H1 (cell line): Measurements from ENCODE around the gene KIN. TPM values are rescaled to one million over a fixed set of nuclear protein-coding genes. Genes with fewer than 3 reads are reported as not detected.

Experiments used
- CTCF ChIA-PET: fragments of 300-600 bp; sonication (Branson Sonifier 250); formaldehyde crosslinking; loops from one replicate; lab custom pipeline; 2021; ENCODE audit not compliant: partially characterized antibody; lab: Charles Lee
- POLR2A ChIA-PET: fragments of 300-600 bp; sonication (Branson Sonifier 250); formaldehyde crosslinking; loops from one replicate; lab custom pipeline; 2021; ENCODE audit warnings: inconsistent platforms; ENCODE audit not compliant: partially characterized antibody; lab: Charles Lee
- DNase-seq, 2 experiments: peaks; one replicate each; pipeline versions ENCODE4 v3.0.0 to v3.0.0-alpha.2; 2010 to 2022; ENCODE audit warnings: low spot score in 2 of 2, low read depth in 1 of 2, mixed read lengths in 1 of 2
- FAIRE-seq: peaks from 2 replicates; lab custom pipeline; 2011; peaks lifted over from hg19 to GRCh38; lab: Jason Lieb, UNC
- H2AFZ ChIP-seq: 2 replicates; pipeline ENCODE4 v1.8.1; 2012; ENCODE audit warnings: low read length, inconsistent platforms
- H2AK5ac ChIP-seq: 2 replicates; pipeline ENCODE4 v1.6.1; 2013; ENCODE audit warnings: low read depth, low read length
- H2BK120ac ChIP-seq: replicated peaks from 2 replicates; pipeline ENCODE3; 2013; ENCODE audit warnings: low read depth, low read length, inconsistent platforms
- H2BK12ac ChIP-seq: 2 replicates; pipeline ENCODE4 v1.6.1; 2013; ENCODE audit warnings: low read depth, low read length
- H2BK15ac ChIP-seq: 2 replicates; pipeline ENCODE4 v1.6.1; 2013; ENCODE audit warnings: low read length
- H2BK20ac ChIP-seq: 2 replicates; pipeline ENCODE4 v1.6.1; 2013; ENCODE audit warnings: low read length
- H2BK5ac ChIP-seq: 2 replicates; pipeline ENCODE4 v1.6.1; 2013; ENCODE audit warnings: low read depth, low read length
- H3K14ac ChIP-seq: 2 replicates; pipeline ENCODE4 v1.6.1; 2013; ENCODE audit warnings: inconsistent platforms; ENCODE audit not compliant: insufficient read length
- H3K18ac ChIP-seq: 2 replicates; pipeline ENCODE4 v1.6.1; 2013; ENCODE audit warnings: low read length; ENCODE audit errors: extremely low read depth
- H3K23ac ChIP-seq: 2 replicates; pipeline ENCODE4 v1.6.1; 2013; ENCODE audit warnings: inconsistent platforms; ENCODE audit not compliant: insufficient read length
- H3K23me2 ChIP-seq: 2 replicates; pipeline ENCODE4 v1.6.1; 2013; ENCODE audit warnings: low read depth, low read length
- H3K27ac ChIP-seq: 2 replicates; pipeline ENCODE4 v1.6.1; 2011; ENCODE audit warnings: low read depth, low read length, inconsistent platforms
- H3K27me3 ChIP-seq, 4 experiments: replicated peaks in 1 of 4; 1 replicate in 1 of 4; 2 replicates in 3 of 4; pipeline versions ENCODE4 v1.6.1 to v1.8.1; 2011 to 2013; ENCODE audit warnings: low read length in 3 of 4, mild to moderate bottlenecking in 3 of 4, inconsistent platforms in 2 of 4, mixed read lengths in 2 of 4, moderate library complexity in 1 of 4; ENCODE audit not compliant: control insufficient read depth in 3 of 4, insufficient read depth in 3 of 4; ENCODE audit errors: extremely low read depth in 1 of 4
- H3K36me3 ChIP-seq, 4 experiments: 2 replicates each; pipeline versions ENCODE4 v1.6.1 to v1.8.1; 2011 to 2013; ENCODE audit warnings: mild to moderate bottlenecking in 4 of 4, low read length in 3 of 4, moderate library complexity in 2 of 4, control low read depth in 1 of 4, inconsistent platforms in 1 of 4; ENCODE audit not compliant: insufficient read depth in 4 of 4, control insufficient read depth in 2 of 4
- H3K4ac ChIP-seq: replicated peaks from 2 replicates; pipeline ENCODE3; 2013; ENCODE audit warnings: low read length, low read depth, mixed read lengths, inconsistent platforms; ENCODE audit not compliant: insufficient read length
- H3K4me1 ChIP-seq, 4 experiments: replicated peaks in 1 of 4; 1 replicate in 1 of 4; 2 replicates in 3 of 4; pipeline versions ENCODE4 v1.6.1 to v1.8.1; 2011 to 2013; ENCODE audit warnings: low read length in 3 of 4, inconsistent platforms in 2 of 4, mixed read lengths in 1 of 4; ENCODE audit not compliant: insufficient read depth in 4 of 4, control insufficient read depth in 3 of 4
- H3K4me2 ChIP-seq, 2 experiments: 2 replicates each; pipeline versions ENCODE4 v1.6.1 to v1.8.1; 2011 to 2013; ENCODE audit warnings: low read depth in 2 of 2, low read length in 2 of 2, control low read depth in 1 of 2, inconsistent platforms in 1 of 2, mild to moderate bottlenecking in 1 of 2; ENCODE audit not compliant: insufficient read depth in 1 of 2
- H3K4me3 ChIP-seq, 4 experiments: fragments of 200-600, 300-600 bp in 1 of 4; sonication (generic), shearing (Covaris generic), sonication (Bioruptor Twin) in 1 of 4; 2 replicates each; pipeline versions ENCODE4 v1.5.1 to v1.8.1; 2011 to 2016; ENCODE audit warnings: low read length in 4 of 4, low read depth in 3 of 4, control low read depth in 2 of 4, inconsistent platforms in 2 of 4, mild to moderate bottlenecking in 2 of 4, mixed read lengths in 1 of 4, moderate library complexity in 1 of 4; ENCODE audit not compliant: insufficient read depth in 2 of 4; ENCODE audit errors: extremely low read depth in 1 of 4
- H3K56ac ChIP-seq: replicated peaks from 2 replicates; pipeline ENCODE3; 2013; ENCODE audit warnings: low read depth, mild to moderate bottlenecking, mixed read lengths, low read length, inconsistent platforms; ENCODE audit not compliant: insufficient read length
- H3K79me1 ChIP-seq: 2 replicates; pipeline ENCODE4 v1.6.1; 2013; ENCODE audit warnings: low read depth, low read length, control low read depth
- H3K79me2 ChIP-seq, 2 experiments: 2 replicates each; pipeline versions ENCODE4 v1.6.1 to v1.8.1; 2012 to 2013; ENCODE audit warnings: low read length in 2 of 2, mild to moderate bottlenecking in 2 of 2, inconsistent platforms in 1 of 2; ENCODE audit not compliant: insufficient read depth in 2 of 2, control insufficient read depth in 1 of 2
- H3K9ac ChIP-seq, 4 experiments: replicated peaks in 1 of 4; 1 replicate in 1 of 4; 2 replicates in 3 of 4; pipeline versions ENCODE4 v1.6.1 to v1.8.1; 2011 to 2013; ENCODE audit warnings: low read depth in 3 of 4, low read length in 3 of 4, control low read depth in 2 of 4, mild to moderate bottlenecking in 2 of 4, moderate library complexity in 2 of 4, inconsistent platforms in 1 of 4; ENCODE audit errors: extremely low read depth in 1 of 4
- H3K9me3 ChIP-seq, 2 experiments: 2 replicates each; pipeline versions ENCODE4 v1.6.1 to v1.8.1; 2012 to 2013; ENCODE audit warnings: mild to moderate bottlenecking in 2 of 2, moderate library complexity in 2 of 2, control low read depth in 1 of 2, inconsistent platforms in 1 of 2, low read depth in 1 of 2, low read length in 1 of 2, mixed read lengths in 1 of 2; ENCODE audit not compliant: insufficient read depth in 2 of 2
- H4K20me1 ChIP-seq, 2 experiments: replicated peaks in 1 of 2; 2 replicates each; pipeline versions ENCODE3 to v1.8.1; 2011 to 2013; ENCODE audit warnings: inconsistent platforms in 2 of 2, low read length in 2 of 2, mild to moderate bottlenecking in 1 of 2; ENCODE audit not compliant: insufficient read depth in 2 of 2, control insufficient read depth in 1 of 2
- H4K5ac ChIP-seq: 2 replicates; pipeline ENCODE4 v1.6.1; 2013; ENCODE audit warnings: low read length, low read depth, mixed read lengths, inconsistent platforms; ENCODE audit not compliant: insufficient read length
- H4K8ac ChIP-seq: 2 replicates; pipeline ENCODE4 v1.8.0; 2013; ENCODE audit warnings: mild to moderate bottlenecking, moderate library complexity, low read length, inconsistent platforms; ENCODE audit not compliant: insufficient read depth; ENCODE audit errors: extremely low read depth
- H4K91ac ChIP-seq: replicated peaks from 2 replicates; pipeline ENCODE3; 2013; ENCODE audit warnings: low read length, mixed read lengths, inconsistent platforms; ENCODE audit not compliant: insufficient read length
- ASH2L ChIP-seq: fragments of 200-600, 300-600 bp; sonication (generic); IDR thresholded peaks from one replicate; pipeline ENCODE4 v1.7.1; 2017; ENCODE audit warnings: low read length
- CHD1 ChIP-seq: IDR thresholded peaks from 2 replicates; pipeline ENCODE4 v1.6.1; 2012; ENCODE audit warnings: low read depth, low read length, improper control_type of control experiment
- CREB1 ChIP-seq: IDR thresholded peaks from 2 replicates; pipeline ENCODE4 v1.6.1; 2012; ENCODE audit warnings: inconsistent platforms
- EGR1 ChIP-seq: IDR thresholded peaks from 2 replicates; pipeline ENCODE4 v1.6.1; 2011; ENCODE audit warnings: low read depth, low read length, borderline replicate concordance
- HDAC6 ChIP-seq: IDR thresholded peaks from one replicate; pipeline ENCODE4 v1.7.1; 2012; ENCODE audit warnings: low read depth, mild to moderate bottlenecking, inconsistent platforms, low read length, moderate library complexity
- JUN ChIP-seq: IDR thresholded peaks from 2 replicates; pipeline ENCODE4 v1.6.1; 2011; ENCODE audit warnings: low read depth, mild to moderate bottlenecking, improper control_type of control experiment, low read length
- MAFK ChIP-seq: IDR thresholded peaks from 2 replicates; pipeline ENCODE4 v1.6.1; 2012; ENCODE audit warnings: low read depth, mild to moderate bottlenecking, improper control_type of control experiment, low read length
- MAX ChIP-seq: IDR thresholded peaks from 2 replicates; pipeline ENCODE4 v1.6.1; 2012; ENCODE audit warnings: inconsistent platforms
- POLR2A ChIP-seq, 2 experiments: IDR thresholded peaks; 1 replicate in 1 of 2; 2 replicates in 1 of 2; pipeline ENCODE4 v1.6.1; 2011; ENCODE audit warnings: low read depth in 2 of 2, low read length in 2 of 2, mild to moderate bottlenecking in 2 of 2; ENCODE audit errors: control extremely low read depth in 1 of 2
- POU5F1 ChIP-seq: IDR thresholded peaks from 2 replicates; pipeline ENCODE4 v1.6.1; 2011; ENCODE audit warnings: low read depth, mild to moderate bottlenecking, low read length, moderate library complexity
- RFX5 ChIP-seq: IDR thresholded peaks from 2 replicates; pipeline ENCODE4 v1.6.1; 2011; ENCODE audit warnings: low read depth, low read length, improper control_type of control experiment, borderline replicate concordance
- SIRT6 ChIP-seq: IDR thresholded peaks from one replicate; pipeline ENCODE4 v1.7.1; 2012; ENCODE audit warnings: low read length, inconsistent platforms
- SUZ12 ChIP-seq: fragments of 200-600 bp; sonication (generic); IDR thresholded peaks from 2 replicates; pipeline ENCODE4 v1.6.1; 2012; ENCODE audit warnings: mild to moderate bottlenecking, inconsistent platforms, low read length, moderate library complexity, mixed read lengths
- TAF7 ChIP-seq: optimal IDR thresholded peaks from 2 replicates; pipeline ENCODE3; 2011; ENCODE audit warnings: low read depth, mild to moderate bottlenecking, inconsistent platforms, low read length, moderate library complexity, borderline replicate concordance
- WGBS, 2 experiments: shearing (Covaris generic) in 1 of 2; methylation state at CpG; one replicate each; pipeline versions ENCODE4 v1.1.6 to v1.1.7; 2013 to 2015; ENCODE audit warnings: low lambda C conversion rate in 2 of 2, mixed read lengths in 2 of 2, inconsistent platforms in 1 of 2, low coverage in 1 of 2, missing lambda C conversion rate in 1 of 2; ENCODE audit not compliant: insufficient replicate concordance in 2 of 2, insufficient coverage in 1 of 2, insufficient read length in 1 of 2; ENCODE audit errors: extremely low coverage in 1 of 2, missing lambda C conversion rate in 1 of 2; 5-methylcytosine and 5-hydroxymethylcytosine counted together
- polyA plus RNA-seq, 7 experiments: library from polyadenylated mRNA; depleted of rRNA in 3 of 7; stranded (reverse) in 5 of 7; unstranded in 2 of 7; fragments of >200 nt in 5 of 7; fragments of 200-250 nt in 2 of 7; gene quantifications; 1 replicate in 5 of 7; 2 replicates in 1 of 7; 4 replicates in 1 of 7; pipeline versions ENCODE4 v1.2.1 to v1.2.3, GENCODE V29; 2011 to 2013; ENCODE audit warnings: missing spikeins in 2 of 7, mixed read lengths in 2 of 7
- total RNA-seq: library from RNA; stranded (reverse); fragmentation: NEBNext Ultra II Directional; extraction: Animal tissue kit (Norgen Biotek cat#: 25700); gene quantifications from 2 replicates; pipeline ENCODE4 v1.2.1, GENCODE V29; 2021
- TF ChIP-seq, protein P1 (sequence below): IDR thresholded peaks from 2 replicates; pipeline ENCODE4 v1.6.1; 2011; ENCODE audit warnings: low read depth, mild to moderate bottlenecking, low read length; ENCODE audit not compliant: insufficient read depth

The KIN gene
- total and polyA plus RNA-seq, 2 of the 8 experiments (the other 6 are each of a cell fraction or from before 2014, with no cell fraction given): 3.7 to 16.5 TPM

DNA sequence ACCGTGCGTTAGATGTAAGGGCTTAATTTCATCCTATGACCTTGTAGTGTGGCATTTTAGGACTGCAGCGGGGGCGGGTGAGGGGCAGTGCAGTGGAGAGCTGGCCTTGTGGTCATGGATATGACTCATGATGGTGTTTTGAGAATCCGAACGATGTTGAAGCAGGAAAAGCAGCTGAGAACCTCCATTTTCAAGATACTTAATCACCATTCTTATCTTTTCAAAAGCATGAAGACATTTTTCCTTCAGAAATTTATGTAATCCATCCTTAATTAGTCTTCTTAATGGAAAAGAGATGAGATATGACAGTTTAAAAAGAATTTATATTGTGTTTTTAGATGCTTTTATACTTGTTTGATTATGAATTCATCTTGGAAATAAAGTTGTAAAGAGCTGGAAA, 9.8 kb upstream of the KIN start:
- H3K14ac ChIP-seq: no peak overlapping the region
- no peak overlapping the region for H3K27ac ChIP-seq
- WGBS, 2 experiments: 93% methylated on average over 6 of the region's 6 CpGs; no CpG with 5 or more reads in 1 of the 2 experiments
- no peak overlapping the region for H3K23ac ChIP-seq
- H3K56ac ChIP-seq: no peak overlapping the region
- H3K79me2 ChIP-seq: peaks cover 0 to 37% of the 10 kb centered on the region in 2 experiments
- H2BK12ac ChIP-seq: no peak overlapping the region
- H4K91ac ChIP-seq: no peak overlapping the region
- H3K27me3 ChIP-seq: peaks cover 0 to 1% (median 0%) of the 10 kb centered on the region in 4 experiments; a peak in 1 of 7 replicates
- no peak overlapping the region for H4K5ac ChIP-seq
- H3K9me3 ChIP-seq: no peaks in the 10 kb centered on the region
- H3K23me2 ChIP-seq: no peaks in the 10 kb centered on the region
- no peak overlapping the region for H2BK20ac ChIP-seq
- no peaks in the 10 kb centered on the region for H3K4me1 ChIP-seq
- no peak overlapping the region for H2BK5ac ChIP-seq
- H3K79me1 ChIP-seq: no peaks in the 10 kb centered on the region
- POLR2A ChIA-PET: interaction anchor here (1.1 to 2.7 kb wide), 2 partner anchors 9 to 20 kb away, joined by 3 to 12 read pairs; partner anchors contain the start of genes ATP5F1C and KIN
- no peak overlapping the region for H3K4me2 ChIP-seq
- H3K18ac ChIP-seq: no peak overlapping the region
- no peak overlapping the region for H2BK15ac ChIP-seq
- no peak overlapping the region for H3K9ac ChIP-seq
- CTCF ChIA-PET: interaction anchor here (0.6 to 1.4 kb wide), 3 partner anchors 10 to 672 kb away, joined by 3 to 4 read pairs (median 3); partner anchors contain the start of genes ATP5F1C and KIN
- H2BK120ac ChIP-seq: no peak overlapping the region
- no peak overlapping the region for H2AFZ ChIP-seq
- FAIRE-seq (no peak), DNase-seq (no peak)
- H3K4ac ChIP-seq: no peak overlapping the region
- peaks cover 5 to 6% of the 10 kb centered on the region in 2 experiments for H4K20me1 ChIP-seq
- no peak overlapping the region for H2AK5ac ChIP-seq
- H3K4me3 ChIP-seq: no peak overlapping the region
- H4K8ac ChIP-seq: no peak overlapping the region
- H3K36me3 ChIP-seq: peaks cover 18 to 57% (median 41%) of the 10 kb centered on the region in 4 experiments
- TF ChIP-seq SIRT6 (no peak), EGR1 (no peak), JUN (no peak), CREB1 (no peak), HDAC6 (no peak), TAF7 (no peak), ASH2L (no peak), RFX5 (no peak), POU5F1 (no peak), POLR2A (IDR thresholded peaks at IDR 0.05; ENCODE audit: control extremely low read depth in 1 of 2, low read depth in 2 of 2, low read length in 2 of 2) (no peak), MAFK (no peak), MAX (no peak), CHD1 (no peak), SUZ12 (no peak)
- TF ChIP-seq, protein P1, sequence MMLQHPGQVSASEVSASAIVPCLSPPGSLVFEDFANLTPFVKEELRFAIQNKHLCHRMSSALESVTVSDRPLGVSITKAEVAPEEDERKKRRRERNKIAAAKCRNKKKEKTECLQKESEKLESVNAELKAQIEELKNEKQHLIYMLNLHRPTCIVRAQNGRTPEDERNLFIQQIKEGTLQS: no peak
